HEK293 (cell line): ENCODE measurements around the gene DCHS1.

Source experiments
- ZFP3 ChIP-seq: fragments of 450-650 bp; formaldehyde crosslinking; IDR thresholded peaks from 2 replicates; pipeline ENCODE4 v1.5.1; 2016; ENCODE audit warnings: low read depth, missing biosample characterization, missing genetic modification characterization
- ZNF274 ChIP-seq, 2 experiments: fragments of 200-500 bp in 1 of 2; fragments of 450-650 bp in 1 of 2; sonication (Bioruptor generic) in 1 of 2; formaldehyde crosslinking in 1 of 2; IDR thresholded peaks; 2 replicates each; pipeline versions ENCODE4 v1.5.1 to v1.6.1; 2014 to 2016; ENCODE audit warnings: borderline replicate concordance in 1 of 2, inconsistent platforms in 1 of 2, low read length in 1 of 2, missing biosample characterization in 1 of 2, missing genetic modification characterization in 1 of 2
- ZNF660 ChIP-seq: fragments of 450-650 bp; IDR thresholded peaks from 2 replicates; pipeline ENCODE4 v1.5.1; 2018; ENCODE audit warnings: missing biosample characterization, mild to moderate bottlenecking, missing genetic modification characterization
- TF ChIP-seq, protein P1 (sequence below): fragments of 450-650 bp; formaldehyde crosslinking; IDR thresholded peaks from 2 replicates; pipeline ENCODE4 v1.5.1; 2016; ENCODE audit warnings: missing biosample characterization, missing genetic modification characterization

DNA sequence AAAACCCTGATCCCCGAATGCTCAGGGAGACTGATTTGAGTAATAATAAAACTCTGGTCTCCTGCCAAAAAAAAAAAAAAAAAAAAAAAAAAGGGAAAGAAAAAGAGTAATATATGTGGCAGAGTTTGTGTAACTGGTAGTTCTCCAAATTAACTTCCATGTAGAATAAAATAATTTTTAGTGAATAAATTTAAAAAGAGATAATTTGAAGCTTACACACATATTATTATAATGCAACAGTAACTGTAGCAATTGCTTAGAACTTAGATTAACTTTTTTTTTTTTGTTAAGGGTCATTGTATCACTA lies 38.6 kb upstream of the DCHS1 start:
- TF ChIP-seq ZFP3 (tag by site-specific recombination) (no peak), ZNF274 (IDR thresholded peaks at IDR 0.05; ENCODE audit: low read length) (no peak), ZNF274 (tag by site-specific recombination; IDR thresholded peaks at IDR 0.05; ENCODE audit: borderline replicate concordance) (no peak), ZNF660 (tag by site-specific recombination) (no peak)
- TF ChIP-seq, protein P1, sequence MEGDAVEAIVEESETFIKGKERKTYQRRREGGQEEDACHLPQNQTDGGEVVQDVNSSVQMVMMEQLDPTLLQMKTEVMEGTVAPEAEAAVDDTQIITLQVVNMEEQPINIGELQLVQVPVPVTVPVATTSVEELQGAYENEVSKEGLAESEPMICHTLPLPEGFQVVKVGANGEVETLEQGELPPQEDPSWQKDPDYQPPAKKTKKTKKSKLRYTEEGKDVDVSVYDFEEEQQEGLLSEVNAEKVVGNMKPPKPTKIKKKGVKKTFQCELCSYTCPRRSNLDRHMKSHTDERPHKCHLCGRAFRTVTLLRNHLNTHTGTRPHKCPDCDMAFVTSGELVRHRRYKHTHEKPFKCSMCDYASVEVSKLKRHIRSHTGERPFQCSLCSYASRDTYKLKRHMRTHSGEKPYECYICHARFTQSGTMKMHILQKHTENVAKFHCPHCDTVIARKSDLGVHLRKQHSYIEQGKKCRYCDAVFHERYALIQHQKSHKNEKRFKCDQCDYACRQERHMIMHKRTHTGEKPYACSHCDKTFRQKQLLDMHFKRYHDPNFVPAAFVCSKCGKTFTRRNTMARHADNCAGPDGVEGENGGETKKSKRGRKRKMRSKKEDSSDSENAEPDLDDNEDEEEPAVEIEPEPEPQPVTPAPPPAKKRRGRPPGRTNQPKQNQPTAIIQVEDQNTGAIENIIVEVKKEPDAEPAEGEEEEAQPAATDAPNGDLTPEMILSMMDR (tag by site-specific recombination): no peak
